IPS-18a (cell line): Measurements from ENCODE around the gene VSTM4.

ENCODE experiments used
- H3K27ac ChIP-seq: one replicate; pipeline ENCODE4 v1.5.1; 2013; ENCODE audit warnings: low read length
- H3K27me3 ChIP-seq: one replicate; pipeline ENCODE4 v1.6.1; 2013; ENCODE audit warnings: mild to moderate bottlenecking, low read length; ENCODE audit not compliant: control insufficient read depth, insufficient read depth
- H3K36me3 ChIP-seq: one replicate; pipeline ENCODE4 v1.6.1; 2013; ENCODE audit warnings: low read depth, low read length; ENCODE audit not compliant: control insufficient read depth
- H3K4me1 ChIP-seq: one replicate; pipeline ENCODE4 v1.6.1; 2013; ENCODE audit warnings: low read depth, low read length; ENCODE audit not compliant: control insufficient read depth
- H3K4me3 ChIP-seq: one replicate; pipeline ENCODE4 v1.5.1; 2013; ENCODE audit warnings: low read length
- H3K9ac ChIP-seq: one replicate; pipeline ENCODE4 v1.6.1; 2013; ENCODE audit warnings: mild to moderate bottlenecking, low read length, moderate library complexity
- H3K9me3 ChIP-seq: one replicate; pipeline ENCODE4 v1.6.1; 2013; ENCODE audit warnings: low read depth, low read length; ENCODE audit not compliant: control insufficient read depth

Gene VSTM4

GRCh38 chr10:49047128-49047639 lies 68.1 kb downstream of the VSTM4 start:
- no peaks in the 10 kb centered on the region for H3K36me3 ChIP-seq

GRCh38 chr10:49044293-49045193 lies 70.8 kb downstream of the VSTM4 start:
- Histone ChIP-seq H3K9me3 (no peaks in the 10 kb centered on the region), H3K9ac (no peak overlapping the region), H3K27ac (no peak overlapping the region), H3K4me1 (peaks cover 6% of the 10 kb centered on the region), H3K27me3 (no peaks in the 10 kb centered on the region), H3K4me3 (no peak overlapping the region), H3K36me3 (no peaks in the 10 kb centered on the region)

More at GRCh38 chr10:49047128-49047639, 68.1 kb downstream of the VSTM4 start:
- Histone ChIP-seq H3K4me1 (peaks cover 7% of the 10 kb centered on the region), H3K9ac (no peak overlapping the region), H3K27ac (no peak overlapping the region), H3K9me3 (no peaks in the 10 kb centered on the region), H3K27me3 (no peaks in the 10 kb centered on the region), H3K4me3 (no peak overlapping the region)

GRCh38 chr10:49040601-49041000 lies 74.7 kb downstream of the VSTM4 start:
- Histone ChIP-seq H3K4me1 (no peaks in the 10 kb centered on the region), H3K27ac (no peak overlapping the region), H3K9ac (no peak overlapping the region), H3K4me3 (no peak overlapping the region), H3K27me3 (no peaks in the 10 kb centered on the region), H3K36me3 (no peaks in the 10 kb centered on the region), H3K9me3 (no peaks in the 10 kb centered on the region)

- no peaks in the 10 kb centered on the region for H3K27me3 ChIP-seq
- no peaks in the 10 kb centered on the region for H3K9me3 ChIP-seq
- no peak overlapping the region for H3K9ac ChIP-seq
- no peaks in the 10 kb centered on the region for H3K36me3 ChIP-seq
- H3K4me3 ChIP-seq: no peak overlapping the region
- H3K27ac ChIP-seq: no peak overlapping the region
- H3K4me1 ChIP-seq: no peaks in the 10 kb centered on the region
These were observed 75.9 kb downstream of the VSTM4 start for GRCh38 chr10:49039409-49039808.

- Histone ChIP-seq H3K4me1 (no peaks in the 10 kb centered on the region), H3K27ac (no peak overlapping the region), H3K36me3 (no peaks in the 10 kb centered on the region), H3K9ac (no peak overlapping the region), H3K9me3 (no peaks in the 10 kb centered on the region), H3K27me3 (no peaks in the 10 kb centered on the region), H3K4me3 (no peak overlapping the region)
These were observed 76.6 kb downstream of the VSTM4 start for GRCh38 chr10:49038711-49039110.

- H3K36me3 ChIP-seq: no peaks in the 10 kb centered on the region
- H3K4me1 ChIP-seq: no peaks in the 10 kb centered on the region
- no peaks in the 10 kb centered on the region for H3K27me3 ChIP-seq
- no peak overlapping the region for H3K4me3 ChIP-seq
- H3K9me3 ChIP-seq: no peaks in the 10 kb centered on the region
- H3K9ac ChIP-seq: no peak overlapping the region
- no peak overlapping the region for H3K27ac ChIP-seq
These were observed 78.1 kb downstream of the VSTM4 start for GRCh38 chr10:49037187-49037586.

DNA sequence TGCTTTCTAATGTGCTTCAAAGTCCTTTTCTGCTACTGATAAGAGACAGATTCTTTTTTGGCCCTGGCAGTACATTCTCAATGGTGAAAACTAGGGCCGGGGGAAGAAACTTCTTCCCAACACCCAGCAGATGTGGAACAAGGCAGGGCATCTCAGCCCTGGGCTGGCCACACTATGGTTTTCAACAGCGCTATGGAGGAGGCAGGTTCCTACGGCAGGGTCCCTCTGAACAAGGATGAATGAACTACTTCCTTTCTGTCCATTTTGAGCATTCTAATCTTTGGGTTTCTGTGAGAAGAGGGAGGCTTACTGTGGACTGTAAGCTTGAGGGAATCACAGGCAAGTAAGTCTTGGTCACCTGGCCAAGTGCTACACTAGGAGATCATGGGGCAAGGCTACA lies 78.7 kb downstream of the VSTM4 start:
- Histone ChIP-seq H3K27ac (no peak overlapping the region), H3K27me3 (no peaks in the 10 kb centered on the region), H3K9me3 (no peaks in the 10 kb centered on the region), H3K9ac (no peak overlapping the region), H3K36me3 (no peaks in the 10 kb centered on the region), H3K4me1 (no peaks in the 10 kb centered on the region), H3K4me3 (no peak overlapping the region)

DNA sequence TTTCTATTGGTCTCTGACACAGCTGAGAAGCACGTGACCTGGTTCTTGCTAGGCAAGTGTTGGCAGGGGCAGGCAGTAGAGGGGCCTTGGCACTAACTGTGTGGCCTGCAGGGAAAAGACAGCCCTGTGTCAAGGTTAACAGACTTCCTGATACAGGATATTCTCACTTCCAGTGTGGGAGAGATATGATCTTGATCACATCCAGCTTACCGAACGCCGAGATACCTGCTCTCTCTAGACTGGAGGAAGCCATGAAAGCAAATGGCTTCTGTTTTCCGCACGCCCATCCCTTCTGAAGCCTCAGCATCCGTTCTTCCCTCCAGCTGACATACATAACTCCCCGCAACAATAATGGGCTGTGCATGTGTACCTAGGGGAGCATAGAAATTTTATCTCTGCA lies 79.4 kb downstream of the VSTM4 start:
- H3K9me3 ChIP-seq: no peaks in the 10 kb centered on the region
- H3K27ac ChIP-seq: no peak overlapping the region
- H3K9ac ChIP-seq: no peak overlapping the region
- no peaks in the 10 kb centered on the region for H3K27me3 ChIP-seq
- H3K36me3 ChIP-seq: no peaks in the 10 kb centered on the region
- no peaks in the 10 kb centered on the region for H3K4me1 ChIP-seq
- H3K4me3 ChIP-seq: no peak overlapping the region

DNA sequence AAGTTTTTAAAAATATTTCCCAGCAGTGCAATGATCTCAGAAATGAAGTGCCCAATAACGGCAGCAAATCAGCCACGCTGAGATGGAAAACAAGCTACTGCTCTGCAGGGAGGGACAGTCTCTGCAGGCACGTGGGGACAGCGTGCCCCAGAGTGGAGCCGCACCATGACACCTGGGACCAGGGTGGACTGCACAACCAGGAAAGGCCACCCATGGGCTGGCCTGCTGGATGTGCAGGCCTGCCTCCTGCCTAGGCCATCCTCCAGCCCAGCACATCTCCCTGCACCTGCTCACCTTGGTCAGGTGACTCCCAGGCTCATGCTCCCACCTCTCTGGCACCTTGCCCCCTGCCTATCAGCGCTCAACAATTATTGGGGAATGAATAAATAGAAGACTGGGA lies 80.4 kb downstream of the VSTM4 start:
- H3K4me3 ChIP-seq: no peak overlapping the region
- no peaks in the 10 kb centered on the region for H3K9me3 ChIP-seq
- H3K27me3 ChIP-seq: no peaks in the 10 kb centered on the region
- no peak overlapping the region for H3K9ac ChIP-seq
- no peaks in the 10 kb centered on the region for H3K4me1 ChIP-seq
- H3K36me3 ChIP-seq: no peaks in the 10 kb centered on the region
- no peak overlapping the region for H3K27ac ChIP-seq

DNA sequence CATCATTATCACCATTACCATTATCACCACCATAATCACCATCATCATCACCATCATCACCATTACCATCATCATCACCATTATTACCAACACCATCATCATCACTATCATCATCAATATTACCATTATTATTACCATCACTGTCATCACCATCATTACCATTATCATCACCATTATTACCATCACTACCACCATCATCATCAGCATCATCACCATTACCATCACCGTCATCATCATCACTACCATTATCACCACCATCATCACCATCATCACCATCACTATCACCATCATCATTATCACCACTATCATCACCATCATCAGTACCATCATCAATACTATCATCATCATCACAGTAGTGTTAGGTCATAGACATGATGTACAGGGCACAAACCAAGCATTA lies 81.4 kb downstream of the VSTM4 start:
- H3K9me3 ChIP-seq: no peaks in the 10 kb centered on the region
- no peaks in the 10 kb centered on the region for H3K4me1 ChIP-seq
- no peaks in the 10 kb centered on the region for H3K27me3 ChIP-seq
- no peak overlapping the region for H3K9ac ChIP-seq
- no peak overlapping the region for H3K4me3 ChIP-seq
- no peak overlapping the region for H3K27ac ChIP-seq
- no peaks in the 10 kb centered on the region for H3K36me3 ChIP-seq

GRCh38 chr10:49029666-49030065 lies 85.7 kb downstream of the VSTM4 start:
- H3K36me3 ChIP-seq: no peaks in the 10 kb centered on the region
- H3K4me3 ChIP-seq: no peak overlapping the region
- no peaks in the 10 kb centered on the region for H3K9me3 ChIP-seq
- H3K4me1 ChIP-seq: no peaks in the 10 kb centered on the region
- no peak overlapping the region for H3K9ac ChIP-seq
- H3K27me3 ChIP-seq: no peaks in the 10 kb centered on the region
- H3K27ac ChIP-seq: no peak overlapping the region

GRCh38 chr10:49028639-49029038 lies 86.7 kb downstream of the VSTM4 start:
- H3K4me1 ChIP-seq: no peaks in the 10 kb centered on the region
- no peaks in the 10 kb centered on the region for H3K9me3 ChIP-seq
- no peaks in the 10 kb centered on the region for H3K36me3 ChIP-seq
- H3K27me3 ChIP-seq: no peaks in the 10 kb centered on the region
- no peak overlapping the region for H3K27ac ChIP-seq
- no peak overlapping the region for H3K4me3 ChIP-seq
- no peak overlapping the region for H3K9ac ChIP-seq
